Measurements from ENCODE around the gene STOX1.

The STOX1 gene

GRCh38 chr10:68826764-68827591 is at the start of gene STOX1:
STOX1 (plus strand) TSS chr10:68827531; CDS start chr10:68827624, 93 bp downstream.
- no peak for TF ChIP-seq GATA3 (IDR thresholded peaks at IDR 0.05; ENCODE audit: low read depth, low read length)
- TF ChIP-seq GATA2 (IDR thresholded peaks at IDR 0.05; ENCODE audit: low read depth, low read length) = no peak

GRCh38 chr10:68781613-68782574 is 45.4 kb upstream of the STOX1 start:
- TF ChIP-seq GATA3 (IDR thresholded peaks at IDR 0.05; ENCODE audit: low read depth, low read length) (no peak), GATA2 (IDR thresholded peaks at IDR 0.05; ENCODE audit: low read depth, low read length) (no peak)

- TF ChIP-seq GATA2 (IDR thresholded peaks at IDR 0.05; ENCODE audit: low read depth, low read length) (no peak), GATA3 (IDR thresholded peaks at IDR 0.05; ENCODE audit: low read depth, low read length) (no peak)
These were observed 42.9 kb upstream of the STOX1 start for GRCh38 chr10:68784476-68784875.

- TF ChIP-seq GATA3 (IDR thresholded peaks at IDR 0.05; ENCODE audit: low read depth, low read length) = no peak
These were observed 39.5 kb upstream of the STOX1 start for GRCh38 chr10:68787813-68788212.

- TF ChIP-seq GATA2 (IDR thresholded peaks at IDR 0.05; ENCODE audit: low read depth, low read length) (no peak), GATA3 (IDR thresholded peaks at IDR 0.05; ENCODE audit: low read depth, low read length) (no peak)
These were observed 36.9 kb upstream of the STOX1 start for GRCh38 chr10:68790476-68790875.

GRCh38 chr10:68792115-68792514 is 35.2 kb upstream of the STOX1 start:
- TF ChIP-seq GATA2 (IDR thresholded peaks at IDR 0.05; ENCODE audit: low read depth, low read length) (no peak), GATA3 (IDR thresholded peaks at IDR 0.05; ENCODE audit: low read depth, low read length) (no peak)

- TF ChIP-seq GATA2 (IDR thresholded peaks at IDR 0.05; ENCODE audit: low read depth, low read length) (no peak), GATA3 (IDR thresholded peaks at IDR 0.05; ENCODE audit: low read depth, low read length) (no peak)
These were observed 31.3 kb upstream of the STOX1 start for GRCh38 chr10:68795886-68796532.

GRCh38 chr10:68796605-68797004 is 30.7 kb upstream of the STOX1 start:
- TF ChIP-seq GATA2 (IDR thresholded peaks at IDR 0.05; ENCODE audit: low read depth, low read length) (no peak), GATA3 (IDR thresholded peaks at IDR 0.05; ENCODE audit: low read depth, low read length) (no peak)

GRCh38 chr10:68800211-68800610 is 27.1 kb upstream of the STOX1 start:
- TF ChIP-seq GATA2 (IDR thresholded peaks at IDR 0.05; ENCODE audit: low read depth, low read length) (no peak), GATA3 (IDR thresholded peaks at IDR 0.05; ENCODE audit: low read depth, low read length) (no peak)

GRCh38 chr10:68804692-68805091 is 22.6 kb upstream of the STOX1 start:
- no peak for TF ChIP-seq GATA2 (IDR thresholded peaks at IDR 0.05; ENCODE audit: low read depth, low read length)
- no peak for TF ChIP-seq GATA3 (IDR thresholded peaks at IDR 0.05; ENCODE audit: low read depth, low read length)

GRCh38 chr10:68811314-68812009 is 15.9 kb upstream of the STOX1 start:
- no peak for TF ChIP-seq GATA3 (IDR thresholded peaks at IDR 0.05; ENCODE audit: low read depth, low read length)
- no peak for TF ChIP-seq GATA2 (IDR thresholded peaks at IDR 0.05; ENCODE audit: low read depth, low read length)

GRCh38 chr10:68812420-68812819 is 14.9 kb upstream of the STOX1 start:
- TF ChIP-seq GATA3 (IDR thresholded peaks at IDR 0.05; ENCODE audit: low read depth, low read length) (no peak), GATA2 (IDR thresholded peaks at IDR 0.05; ENCODE audit: low read depth, low read length) (no peak)

GRCh38 chr10:68813559-68813958 is 13.8 kb upstream of the STOX1 start:
- no peak for TF ChIP-seq GATA2 (IDR thresholded peaks at IDR 0.05; ENCODE audit: low read depth, low read length)
- TF ChIP-seq GATA3 (IDR thresholded peaks at IDR 0.05; ENCODE audit: low read depth, low read length) = no peak

All from SH-SY5Y (cell line).